Activated effector memory CD4-positive, alpha-beta T cell treated with Interleukin-2 at 50 U/mL for 16 hours (primary cell): Measurements from ENCODE around the gene FBL.
"Not testable (repeated sequence)": the region's sequence is repeated elsewhere in the genome, so short reads cannot be mapped to it uniquely, and the experiment has no call there.

Source experiments
- DNase-seq: peaks from one replicate; pipeline ENCODE4 v3.0.0-alpha.2; 2020

Gene FBL

DNA sequence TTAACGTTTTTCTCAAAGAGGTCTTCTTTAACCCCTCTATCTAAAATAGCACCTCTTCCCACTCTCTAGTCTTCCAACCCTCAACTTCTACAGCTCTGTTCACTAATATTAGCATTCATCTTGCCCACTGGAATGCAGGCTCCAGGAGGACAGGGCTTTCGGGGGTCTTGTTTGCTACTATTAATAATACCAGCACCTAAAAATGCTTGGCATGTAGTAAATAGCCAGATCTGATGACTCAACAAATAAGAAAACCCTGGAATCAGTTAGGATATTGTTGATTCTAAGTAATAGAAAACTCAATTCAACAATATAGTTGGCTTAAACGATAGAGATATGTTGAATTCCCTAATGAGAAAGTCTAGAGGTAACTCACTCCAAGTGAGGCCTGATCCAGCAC is 26.4 kb downstream of the FBL start:
- no peak for DNase-seq

GRCh38 chr19:39818626-39819097 is 27.5 kb downstream of the FBL start:
- no peak for DNase-seq

GRCh38 chr19:39817888-39818561 is 28.2 kb downstream of the FBL start:
- no peak for DNase-seq

GRCh38 chr19:39816287-39817048 is 29.7 kb downstream of the FBL start:
- DNase-seq = no peak

GRCh38 chr19:39814595-39814994 is 31.6 kb downstream of the FBL start:
- no peak for DNase-seq

DNA sequence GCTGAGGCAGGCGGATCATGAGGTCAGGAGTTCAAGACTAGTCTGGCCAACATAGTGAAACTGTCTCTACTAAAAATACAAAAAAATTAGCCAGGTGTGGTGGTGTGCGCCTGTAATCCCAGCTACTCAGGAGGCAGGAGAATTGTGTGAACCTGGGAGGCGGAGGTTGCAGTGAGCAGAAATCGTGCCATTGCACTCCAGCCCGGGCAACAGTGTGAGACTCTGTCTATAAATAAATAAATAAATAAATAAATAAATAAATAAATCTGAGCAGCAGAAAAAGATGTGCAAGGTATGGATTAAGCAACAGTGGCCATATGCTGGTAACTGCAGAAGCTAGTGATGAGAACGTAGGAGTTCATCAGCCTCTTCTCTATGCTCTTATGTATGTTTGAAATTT is 32.1 kb downstream of the FBL start:
- DNase-seq = not testable (repeated sequence)

DNA sequence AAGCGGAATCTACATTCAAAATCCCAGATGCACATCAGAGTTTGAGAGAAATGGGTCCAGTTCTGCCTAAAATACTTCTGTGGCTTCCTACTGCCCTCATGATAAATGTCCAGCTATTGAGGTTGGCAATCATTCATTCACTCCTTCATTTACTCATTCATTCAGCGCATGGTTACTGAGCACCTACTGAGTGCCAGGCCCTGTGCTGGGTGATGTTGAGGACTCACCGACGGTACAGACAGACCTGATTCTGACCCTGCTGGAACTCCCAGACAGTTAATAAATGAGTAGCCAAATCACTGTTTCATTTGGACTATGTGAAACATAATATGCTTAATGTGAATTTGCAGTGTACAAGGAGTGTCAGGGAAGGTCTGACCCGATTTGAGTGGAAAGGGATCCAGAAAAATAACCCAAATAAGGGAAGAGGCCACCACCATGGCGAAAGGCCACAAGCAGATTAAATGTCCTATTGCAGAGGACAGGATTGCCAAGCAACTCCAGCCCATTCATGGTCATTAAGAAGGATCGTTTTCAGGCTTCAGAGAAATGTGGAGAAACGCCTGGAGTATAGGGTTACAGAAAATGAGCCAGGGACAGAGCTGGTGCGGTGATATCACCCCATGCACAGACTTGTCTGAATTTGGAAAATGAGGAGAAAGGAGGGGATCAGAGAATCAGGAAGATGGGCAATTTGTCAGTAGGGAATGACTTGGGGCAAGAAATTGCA is 32.8 kb downstream of the FBL start:
- DNase-seq = no peak

DNA sequence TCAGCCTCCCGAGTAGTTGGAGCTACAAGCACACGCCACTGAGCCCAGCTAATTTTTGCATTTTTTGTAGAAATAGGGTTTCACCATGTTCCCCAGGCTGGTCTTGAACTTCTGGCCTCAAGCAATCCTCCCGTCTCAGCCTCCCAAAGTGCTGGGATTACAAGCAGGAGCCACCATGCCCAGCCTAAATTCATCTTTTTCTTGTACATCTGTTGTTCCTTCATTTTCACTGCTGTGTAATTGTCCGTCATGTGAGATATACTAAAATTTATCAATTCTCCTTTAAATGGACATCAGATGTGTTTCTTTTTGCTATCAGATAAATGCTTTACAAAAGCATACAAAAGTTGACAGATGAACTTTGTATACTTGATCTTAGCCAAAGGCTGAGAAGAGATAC is 35.1 kb downstream of the FBL start:
- no peak for DNase-seq

DNA sequence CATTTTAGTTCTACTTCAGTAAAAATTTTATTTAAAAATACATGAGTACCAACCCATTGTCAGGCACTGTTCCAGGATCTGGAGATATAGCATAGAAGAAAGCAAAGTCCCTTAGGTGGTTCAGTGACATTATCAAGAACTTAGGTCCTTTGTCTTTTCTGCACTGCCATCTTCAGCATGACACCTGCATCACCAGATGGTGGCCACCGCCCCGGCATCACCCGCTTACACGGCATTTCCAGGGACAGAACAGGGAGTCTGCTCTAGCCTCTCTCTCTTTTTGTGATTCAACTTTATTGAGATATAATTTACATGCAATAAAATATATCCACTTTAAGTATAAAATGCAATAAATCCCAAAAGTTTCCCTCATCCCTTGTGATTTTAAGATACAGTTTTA is 35.8 kb downstream of the FBL start:
- DNase-seq = no peak

- DNase-seq = no peak
Measured at GRCh38 chr19:39809368-39809767, 36.8 kb downstream of the FBL start.

- not testable (repeated sequence) for DNase-seq
Measured at GRCh38 chr19:39808688-39809087, 37.5 kb downstream of the FBL start.

DNA sequence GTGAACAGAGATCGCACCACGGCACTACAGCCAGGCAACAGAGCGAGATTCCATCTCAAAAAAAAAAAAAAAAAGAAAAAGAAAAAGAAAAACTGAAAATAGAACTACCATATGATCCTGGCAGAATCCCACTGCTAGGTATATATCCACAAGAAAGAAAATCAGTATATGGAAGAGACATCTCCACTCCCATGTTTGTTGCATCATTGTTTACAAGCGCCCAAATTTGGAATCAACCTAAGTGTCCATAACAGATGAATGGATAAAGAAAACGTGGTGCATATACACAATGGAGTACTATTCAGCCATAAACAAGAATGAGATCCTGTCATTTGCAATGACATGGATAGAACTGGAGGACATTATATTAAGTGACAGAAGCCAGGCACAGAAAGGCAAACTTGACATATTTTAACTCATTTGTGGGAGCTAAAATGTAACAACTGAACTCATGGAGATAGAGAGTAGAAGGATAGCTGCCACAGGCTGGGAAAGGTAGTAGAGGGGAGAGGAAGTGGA is 38.3 kb downstream of the FBL start:
- no peak for DNase-seq

DNA sequence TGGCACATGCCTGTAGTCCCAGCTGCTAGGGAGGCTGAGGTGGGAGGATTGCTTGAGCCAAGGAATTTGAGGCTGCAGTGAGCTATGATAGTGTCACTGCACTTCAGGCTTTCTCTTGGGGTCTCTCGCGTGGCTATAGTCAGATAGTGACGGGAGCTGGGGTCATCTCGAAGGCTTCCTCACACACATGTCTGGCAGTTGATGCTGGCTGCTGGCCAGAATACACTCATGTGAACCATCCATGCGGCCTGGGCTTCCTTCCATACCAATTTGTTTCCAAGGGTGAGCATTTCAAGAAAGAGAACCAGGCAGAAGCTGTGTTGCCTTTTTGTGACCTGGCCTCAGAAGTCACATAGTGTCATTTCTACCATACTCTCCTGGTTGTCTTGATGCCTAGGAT is 41.1 kb downstream of the FBL start:
- no peak for DNase-seq

DNA sequence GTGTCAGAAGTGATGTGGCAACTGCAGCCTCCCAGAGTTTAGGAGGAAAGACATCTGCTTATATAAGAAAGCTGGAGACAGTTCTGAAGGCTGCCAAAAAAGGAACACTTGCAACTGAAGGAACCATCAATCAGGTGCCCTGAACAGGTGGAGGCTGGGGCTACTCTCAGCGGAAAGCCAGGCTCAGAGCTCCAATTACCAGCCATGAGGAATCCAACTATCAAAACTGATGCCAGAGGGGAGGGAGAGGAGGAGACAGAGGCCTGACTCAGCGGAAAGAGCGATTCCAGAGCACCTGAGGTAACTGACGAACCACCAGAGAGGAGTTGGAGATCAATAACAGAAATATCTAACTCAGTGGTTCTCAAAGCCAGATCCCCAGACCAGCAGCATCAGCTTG is 43.2 kb downstream of the FBL start:
- DNase-seq = no peak

GRCh38 chr19:39797083-39797482 is 49.1 kb downstream of the FBL start:
- no peak for DNase-seq

- no peak for DNase-seq
Measured at GRCh38 chr19:39796000-39796498, 50.1 kb downstream of the FBL start.

- no peak for DNase-seq
Measured at GRCh38 chr19:39795001-39795400, 51.2 kb downstream of the FBL start.

DNA sequence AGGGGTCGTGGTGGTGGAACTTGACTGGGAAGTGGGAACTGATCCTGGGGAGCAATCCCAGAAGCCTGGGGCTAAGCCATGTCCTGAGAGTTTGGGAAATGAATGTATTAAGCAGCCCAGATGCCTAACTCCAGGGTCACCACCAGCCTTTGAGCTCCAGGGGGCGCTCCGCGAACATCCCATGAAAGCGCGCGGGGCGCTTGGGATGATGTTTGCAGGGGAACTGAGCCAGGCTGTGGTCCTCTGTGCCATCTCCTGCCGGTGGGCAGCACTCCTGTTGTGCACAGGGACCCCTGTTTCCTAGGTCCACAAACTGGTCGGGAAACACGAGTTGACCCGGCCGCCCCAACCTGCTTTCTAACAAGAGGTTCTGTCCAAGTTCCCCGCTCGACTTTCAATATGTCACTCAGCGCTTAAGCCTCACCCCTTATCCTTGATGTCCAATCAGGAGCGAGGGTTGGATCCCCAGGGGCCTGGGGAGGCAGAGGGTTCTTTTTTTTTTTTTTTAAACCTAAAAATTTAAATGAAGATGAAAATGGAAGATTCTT is 53.1 kb downstream of the FBL start:
- peak; percentile 63 for DNase-seq

GRCh38 chr19:39788244-39788643 is 57.9 kb downstream of the FBL start:
- DNase-seq = no peak
